K562 (cell line): ENCODE data around the gene LILRA2. TPM values are rescaled to one million over a fixed set of nuclear protein-coding genes. Genes with fewer than 3 reads are reported as not detected.

Source experiments
- ATAC-seq: fragments of 200-7000 bp; cut with Tn5 transposase; 3 replicates; pipeline ENCODE4 v1.9.1; 2020; ENCODE audit warnings: moderate library complexity
- BruUV-seq: library from RNA; stranded (reverse); fragments of 400-500 nt; replicated peaks from 2 replicates; lab custom pipeline; 2021; lab: Mats Ljungman, UMichigan
- CTCF ChIA-PET: fragments of 300-600 bp; formaldehyde crosslinking; extraction: SDS; loops from one replicate; lab custom pipeline; 2021; ENCODE audit warnings: low intra/inter-chr PET ratio; lab: Yijun Ruan, JAX
- POLR2A ChIA-PET: fragments of 300-600, 350-650 bp; sonication (Branson Sonifier 250); formaldehyde crosslinking; extraction: SDS; loops from one replicate; lab custom pipeline; 2021; ENCODE audit warnings: antibody characterized with exemption, inconsistent platforms; lab: Yijun Ruan, JAX
- DNase-seq, 4 experiments: peaks; one replicate each; pipeline versions ENCODE4 v3.0.0 to v3.0.0-alpha.2; 2011 to 2018; ENCODE audit warnings: low spot score in 3 of 4, mixed read lengths in 3 of 4; ENCODE audit errors: extremely low read depth in 1 of 4
- FAIRE-seq: peaks from 2 replicates; lab custom pipeline; 2011; peaks lifted over from hg19 to GRCh38; lab: Jason Lieb, UNC
- H2AFZ ChIP-seq: 2 replicates; pipeline ENCODE4 v1.6.0; 2011; ENCODE audit warnings: low read depth, low read length, control low read depth, inconsistent platforms
- H3K27ac ChIP-seq: fragments of 200-600 bp; 3 replicates; pipeline ENCODE4 v1.8.0; 2011; ENCODE audit warnings: low read depth, mild to moderate bottlenecking, control low read depth, inconsistent platforms, low read length, moderate library complexity, mixed read lengths; ENCODE audit errors: extremely low read depth
- H3K27me3 ChIP-seq, 2 experiments: fragments of 300-600 bp in 1 of 2; 2 replicates in 1 of 2; 3 replicates in 1 of 2; pipeline versions ENCODE4 v1.6.0 to v1.8.0; 2011; ENCODE audit warnings: inconsistent platforms in 2 of 2, low read length in 2 of 2, mild to moderate bottlenecking in 1 of 2, mixed read lengths in 1 of 2, moderate library complexity in 1 of 2; ENCODE audit not compliant: control insufficient read depth in 2 of 2, insufficient read depth in 2 of 2
- H3K36me3 ChIP-seq: fragments of 300-600 bp; 3 replicates; pipeline ENCODE4 v1.8.0; 2011; ENCODE audit warnings: mild to moderate bottlenecking, low read length, inconsistent platforms; ENCODE audit not compliant: control insufficient read depth, insufficient read depth
- H3K4me1 ChIP-seq, 2 experiments: fragments of 200-600 bp in 1 of 2; replicated peaks in 1 of 2; 2 replicates in 1 of 2; 3 replicates in 1 of 2; pipeline versions ENCODE4 v1.5.1 to v1.8.0; 2011; ENCODE audit warnings: inconsistent platforms in 2 of 2, low read length in 2 of 2, mild to moderate bottlenecking in 1 of 2, mixed read lengths in 1 of 2, moderate library complexity in 1 of 2; ENCODE audit not compliant: control insufficient read depth in 2 of 2, insufficient read depth in 2 of 2
- H3K4me2 ChIP-seq: 2 replicates; pipeline ENCODE4 v1.6.1; 2011; ENCODE audit warnings: low read length, control low read depth, inconsistent platforms, mixed read lengths; ENCODE audit not compliant: insufficient read depth
- H3K4me3 ChIP-seq: fragments of 200-600 bp; sonication (generic), shearing (Covaris generic); 2 replicates; pipeline ENCODE4 v1.5.1; 2016; ENCODE audit warnings: control low read depth, inconsistent platforms
- H3K79me2 ChIP-seq: fragments of 200-600 bp; 3 replicates; pipeline ENCODE4 v1.8.0; 2011; ENCODE audit warnings: low read length, inconsistent platforms; ENCODE audit not compliant: control insufficient read depth, insufficient read depth
- H3K9ac ChIP-seq, 2 experiments: 2 replicates each; pipeline versions ENCODE4 v1.6.0 to v1.6.1; 2011; ENCODE audit warnings: low read depth in 2 of 2, low read length in 2 of 2, control low read depth in 1 of 2, inconsistent platforms in 1 of 2, mild to moderate bottlenecking in 1 of 2, mixed read lengths in 1 of 2; ENCODE audit not compliant: insufficient read depth in 1 of 2
- H3K9me1 ChIP-seq: one replicate; pipeline ENCODE4 v1.6.0; 2011; ENCODE audit warnings: inconsistent platforms, mild to moderate bottlenecking, low read length, moderate library complexity; ENCODE audit not compliant: control insufficient read depth, insufficient read depth
- H3K9me3 ChIP-seq: replicated peaks from 2 replicates; pipeline ENCODE4 v1.5.1; 2011; ENCODE audit warnings: low read depth, low read length, inconsistent platforms; ENCODE audit not compliant: control insufficient read depth, insufficient read depth
- H4K20me1 ChIP-seq: replicated peaks from 2 replicates; pipeline ENCODE4 v1.6.1; 2011; ENCODE audit warnings: low read length, inconsistent platforms, mixed read lengths; ENCODE audit not compliant: control insufficient read depth, insufficient read depth
- CCAR2 ChIP-seq: fragments of 200-400 bp; formaldehyde crosslinking; IDR thresholded peaks from 2 replicates; pipeline ENCODE4 v1.6.1; 2017; ENCODE audit warnings: mild to moderate bottlenecking, low read depth, low read length
- EGR1 ChIP-seq: fragments of 450-650 bp; conservative IDR thresholded peaks from 2 replicates; pipeline ENCODE4 v1.6.1; 2017; ENCODE audit warnings: mild to moderate bottlenecking
- MXI1 ChIP-seq: IDR thresholded peaks from 2 replicates; pipeline ENCODE4 v1.6.1; 2011; ENCODE audit warnings: low read depth, mild to moderate bottlenecking, improper control_type of control experiment, low read length
- NFIX ChIP-seq: fragments of 250-450 bp; sonication (Bioruptor Pico); IDR thresholded peaks from 2 replicates; pipeline ENCODE4 v1.4.0; 2020; ENCODE audit warnings: low read depth, mild to moderate bottlenecking, moderate library complexity
- WGBS: fragments of 100-300 bp; shearing (Covaris generic); methylation state at CpG from one replicate; pipeline ENCODE4 v1.1.6; 2016; ENCODE audit warnings: low coverage, mixed read lengths; ENCODE audit not compliant: insufficient coverage; ENCODE audit errors: missing lambda C conversion rate; 5-methylcytosine and 5-hydroxymethylcytosine counted together
- in situ Hi-C: fragments of 300-500 bp; cut with MboI; formaldehyde crosslinking; loops from 4 replicates; pipeline ENCODE4 v1.15.0; 2018; ENCODE audit warnings: inconsistent platforms, mixed read lengths
- intact Hi-C: fragments of 100-400 bp; cut with micrococcal nuclease; formaldehyde crosslinking; loops from 2 replicates; pipeline ENCODE4 v1.14.2; 2022
- polyA plus RNA-seq, 8 experiments: library from polyadenylated mRNA; depleted of rRNA in 4 of 8; stranded (reverse) in 5 of 8; unstranded in 3 of 8; fragments of >200 nt; fragmentation: Nextera tagmentation in 2 of 8; fragmentation: Illumina TruSeq in 1 of 8; extraction: Ambion mirVana in 2 of 8; extraction: Trizol in 1 of 8; gene quantifications; 2 replicates each; pipeline versions ENCODE4 v1.2.1 to v1.2.3, GENCODE V29; 2011 to 2014; ENCODE audit warnings: inconsistent platforms in 1 of 8, missing spikeins in 1 of 8
- total RNA-seq, 7 experiments: library from RNA; depleted of rRNA in 6 of 7; stranded (reverse); fragments of >200 nt in 6 of 7; fragmentation: Illumina TruSeq in 2 of 7; extraction: Trizol in 2 of 7; gene quantifications; 2 replicates each; pipeline versions ENCODE4 v1.2.1 to v1.2.3, GENCODE V29; 2011 to 2021; ENCODE audit warnings: low replicate concordance in 1 of 7
- TF ChIP-seq, protein P1 (sequence below): fragments of 450-650 bp; IDR thresholded peaks from 2 replicates; pipeline ENCODE4 v1.6.1; 2016; ENCODE audit warnings: borderline replicate concordance

The LILRA2 gene
- total and polyA plus RNA-seq, 9 of the 15 experiments (the other 6 are each of a cell fraction or from before 2014, with no cell fraction given): 0.32 to 2.1 (median 0.96) TPM

DNA sequence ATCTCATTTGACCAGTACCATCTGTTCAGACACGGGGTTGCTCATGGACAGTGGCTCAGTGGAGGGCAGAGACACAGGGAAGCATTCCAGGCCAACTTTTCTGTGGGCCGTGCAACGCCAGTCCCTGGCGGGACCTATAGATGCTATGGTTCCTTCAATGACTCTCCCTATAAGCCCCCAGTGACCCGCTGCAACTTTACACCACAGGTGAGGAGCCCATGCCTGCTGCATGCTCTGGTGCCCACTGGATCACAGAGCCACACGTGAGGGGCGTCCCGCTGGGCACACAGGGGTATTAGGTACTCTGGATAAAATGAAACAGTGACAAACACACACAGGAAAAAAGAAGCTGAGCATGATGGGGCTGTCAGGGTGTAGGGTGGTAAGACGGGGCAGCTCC is 36.6 kb upstream of the LILRA2 start (continued):
- TF ChIP-seq, protein P1, sequence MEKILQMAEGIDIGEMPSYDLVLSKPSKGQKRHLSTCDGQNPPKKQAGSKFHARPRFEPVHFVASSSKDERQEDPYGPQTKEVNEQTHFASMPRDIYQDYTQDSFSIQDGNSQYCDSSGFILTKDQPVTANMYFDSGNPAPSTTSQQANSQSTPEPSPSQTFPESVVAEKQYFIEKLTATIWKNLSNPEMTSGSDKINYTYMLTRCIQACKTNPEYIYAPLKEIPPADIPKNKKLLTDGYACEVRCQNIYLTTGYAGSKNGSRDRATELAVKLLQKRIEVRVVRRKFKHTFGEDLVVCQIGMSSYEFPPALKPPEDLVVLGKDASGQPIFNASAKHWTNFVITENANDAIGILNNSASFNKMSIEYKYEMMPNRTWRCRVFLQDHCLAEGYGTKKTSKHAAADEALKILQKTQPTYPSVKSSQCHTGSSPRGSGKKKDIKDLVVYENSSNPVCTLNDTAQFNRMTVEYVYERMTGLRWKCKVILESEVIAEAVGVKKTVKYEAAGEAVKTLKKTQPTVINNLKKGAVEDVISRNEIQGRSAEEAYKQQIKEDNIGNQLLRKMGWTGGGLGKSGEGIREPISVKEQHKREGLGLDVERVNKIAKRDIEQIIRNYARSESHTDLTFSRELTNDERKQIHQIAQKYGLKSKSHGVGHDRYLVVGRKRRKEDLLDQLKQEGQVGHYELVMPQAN: no peak
- TF ChIP-seq NFIX (CRISPR knock-in tag): no peak
- no peak for TF ChIP-seq CCAR2
- TF ChIP-seq, all 486 proteins: peak for 0

DNA sequence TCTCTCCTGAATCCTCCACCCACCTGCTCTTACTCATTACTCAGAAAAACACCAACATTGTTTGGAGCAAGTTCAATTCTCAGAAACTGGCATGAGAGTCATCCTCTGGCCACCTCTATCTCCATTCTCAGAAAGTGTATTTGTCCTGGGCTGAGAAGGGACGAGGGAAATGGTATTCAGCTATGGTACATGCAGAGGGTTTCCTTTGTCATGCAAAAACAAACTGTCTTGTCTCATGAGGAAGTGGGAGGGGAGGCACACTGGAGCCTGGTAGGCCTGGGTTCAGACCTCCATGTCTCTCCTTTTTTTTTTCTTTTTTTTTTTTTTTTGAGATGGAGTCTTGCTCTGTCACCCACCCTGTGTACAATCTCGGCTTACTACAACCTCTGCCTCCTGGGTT is 31.9 kb upstream of the LILRA2 start:
- Histone ChIP-seq H3K9me1 (no peaks in the 10 kb centered on the region), H3K27ac (no peak overlapping the region), H3K79me2 (no peaks in the 10 kb centered on the region), H3K4me1 (no peaks in the 10 kb centered on the region), H3K9me3 (no peaks in the 10 kb centered on the region), H2AFZ (no peak overlapping the region), H3K36me3 (no peaks in the 10 kb centered on the region), H3K27me3 (peaks cover 10 to 38% of the 10 kb centered on the region in 2 experiments; a peak in 4 of 5 replicates), H4K20me1 (0 out of 2 replicates have a peak, but pooled peaks cover 2% of the 10 kb centered on the region), H3K4me3 (no peak overlapping the region), H3K9ac (no peak overlapping the region), H3K4me2 (no peak overlapping the region)
- ChIA-PET CTCF (no interaction called here), POLR2A (no interaction called here)
- 0% methylated on average over 2 of the region's 2 CpGs for WGBS
- intact Hi-C loops: no loop called here
- in situ Hi-C loops: no loop called here
- 0 out of 2 replicates have a peak, but pooled peaks have one; percentile 11 for TF ChIP-seq EGR1
- TF ChIP-seq MXI1: no peak
- no peak for FAIRE-seq
- ATAC-seq: no peak
- no TSS peak for BruUV-seq
- no peak for DNase-seq
